VCaP (cell line): ENCODE measurements around the gene RGP1.
A peak's percentile ranks its signal among the peaks of the same experiment; 100 is the strongest.

Source experiments
- H3K27ac ChIP-seq: fragments of 450-650 bp; 2 replicates; pipeline ENCODE4 v1.5.1; 2017
- CTCF ChIP-seq: fragments of 450-650 bp; conservative IDR thresholded peaks from 2 replicates; pipeline ENCODE4 v1.5.1; 2017; ENCODE audit warnings: mild to moderate bottlenecking, moderate library complexity

RGP1 gene

GRCh38 chr9:35790385-35791296 lies 41.6 kb downstream of the RGP1 start:
- peak overlapping the region; percentile 15; the same call in 1 of the 2 replicates for H3K27ac ChIP-seq
- peak; percentile 92 for TF ChIP-seq CTCF

- no peak for TF ChIP-seq CTCF
- H3K27ac ChIP-seq, result peak within 1 kb of the TSS; percentile 15; the same call in 1 of the 2 replicates
These were observed 42.3 kb downstream of the RGP1 start, which contains the start of gene NPR2 for GRCh38 chr9:35791297-35791921. TSS of gene NPR2 (plus strand) at chr9:35791591. CDS start at chr9:35792409, 818 bp downstream.

DNA sequence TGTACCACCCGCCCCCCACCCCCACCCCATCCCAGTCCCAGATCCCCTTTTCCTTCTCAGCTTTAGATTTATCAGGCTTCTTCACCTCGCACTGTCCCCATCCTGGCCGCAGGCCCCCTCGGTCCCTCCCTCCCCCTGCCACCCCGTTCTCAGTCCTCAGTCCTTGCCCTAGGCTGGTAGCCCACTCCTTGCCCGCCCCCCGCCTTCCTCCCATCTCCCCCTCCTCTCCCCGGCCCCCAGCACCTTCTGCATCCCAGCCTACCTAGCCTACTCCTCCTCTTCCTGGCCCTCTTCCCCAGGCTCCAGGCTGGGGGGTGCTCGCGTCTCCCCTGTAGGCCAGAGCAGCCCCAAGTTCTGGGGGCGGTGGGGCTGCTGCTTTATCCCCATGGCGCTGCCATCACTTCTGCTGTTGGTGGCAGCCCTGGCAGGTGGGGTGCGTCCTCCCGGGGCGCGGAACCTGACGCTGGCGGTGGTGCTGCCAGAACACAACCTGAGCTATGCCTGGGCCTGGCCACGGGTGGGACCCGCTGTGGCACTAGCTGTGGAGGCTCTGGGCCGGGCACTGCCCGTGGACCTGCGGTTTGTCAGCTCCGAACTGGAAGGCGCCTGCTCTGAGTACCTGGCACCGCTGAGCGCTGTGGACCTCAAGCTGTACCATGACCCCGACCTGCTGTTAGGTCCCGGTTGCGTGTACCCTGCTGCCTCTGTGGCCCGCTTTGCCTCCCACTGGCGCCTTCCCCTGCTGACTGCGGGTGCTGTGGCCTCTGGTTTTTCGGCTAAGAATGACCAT lies 43.1 kb downstream of the RGP1 start:
- no peak for TF ChIP-seq CTCF
- no peak overlapping the region for H3K27ac ChIP-seq

GRCh38 chr9:35792826-35793225 lies 43.7 kb downstream of the RGP1 start:
- no peak overlapping the region for H3K27ac ChIP-seq
- TF ChIP-seq CTCF, result no peak

DNA sequence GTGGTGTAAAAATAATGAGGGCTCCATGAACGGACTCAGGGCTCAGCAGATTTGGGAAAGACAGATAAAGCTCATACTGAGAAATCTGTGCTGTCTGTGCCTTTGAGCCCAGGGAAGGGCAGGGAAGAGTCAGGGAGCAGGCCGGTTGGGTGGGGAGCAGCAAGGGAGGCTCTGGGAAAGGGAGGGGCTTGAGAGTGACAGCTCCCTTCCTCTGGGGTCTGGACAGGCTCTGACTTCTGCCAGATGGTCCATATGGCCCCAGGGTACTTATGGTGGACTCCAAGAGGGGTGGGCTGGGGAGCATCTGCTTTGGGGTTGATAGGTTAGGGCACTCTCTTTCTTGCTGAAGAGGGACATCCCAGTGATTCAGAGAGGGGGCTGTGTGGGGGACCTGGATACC lies 44.4 kb downstream of the RGP1 start:
- no peak for TF ChIP-seq CTCF
- no peak overlapping the region for H3K27ac ChIP-seq

- TF ChIP-seq CTCF, result no peak
- H3K27ac ChIP-seq, result no peak overlapping the region
These were observed 46.6 kb downstream of the RGP1 start for GRCh38 chr9:35795695-35796094.
